T-helper 17 cell (primary cell): ENCODE measurements around the gene PLEKHG4. TPM values are rescaled to one million over a fixed set of nuclear protein-coding genes. Genes with fewer than 3 reads are reported as not detected.
A peak's percentile ranks its signal among the peaks of the same experiment; 100 is the strongest.

Experiments
- ATAC-seq: fragments of 150-1000 bp; cut with Tn5 transposase; 2 replicates; pipeline ENCODE4 v1.10.0; 2021; ENCODE audit warnings: mild to moderate bottlenecking, moderate library complexity
- DNase-seq, 3 donors: peaks; one replicate each; pipeline versions ENCODE4 v3.0.0 to v3.0.0-alpha.2; 2020 to 2021
- H3K9me3 ChIP-seq: one replicate; pipeline ENCODE4 v1.7.0; 2013; ENCODE audit warnings: low read length, mild to moderate bottlenecking; ENCODE audit not compliant: control insufficient read depth, poor library complexity, severe bottlenecking
- H3K27ac Mint-ChIP-seq: one replicate; pipeline ENCODE4 v1.8.0; 2022; ENCODE audit warnings: mild to moderate bottlenecking, moderate library complexity, mixed read lengths
- H3K27me3 Mint-ChIP-seq: one replicate; pipeline ENCODE4 v1.8.0; 2022; ENCODE audit warnings: mixed read lengths
- H3K36me3 Mint-ChIP-seq: one replicate; pipeline ENCODE4 v1.8.0; 2022; ENCODE audit warnings: low read depth, mixed read lengths
- H3K4me1 Mint-ChIP-seq: one replicate; pipeline ENCODE4 v1.8.0; 2022; ENCODE audit warnings: mild to moderate bottlenecking, mixed read lengths
- H3K4me3 Mint-ChIP-seq: one replicate; pipeline ENCODE4 v1.8.0; 2022; ENCODE audit warnings: mild to moderate bottlenecking, moderate library complexity, mixed read lengths
- total RNA-seq, 4 donors: library from RNA in 2 of 4; stranded (reverse) in 2 of 4; gene quantifications; one replicate each; pipeline ENCODE4 v1.2.3 and lab custom pipeline; 2022 to 2026

The PLEKHG4 gene
- total RNA-seq, 2 donors from 2014 or later = 17.8 to 18.4 TPM

DNA sequence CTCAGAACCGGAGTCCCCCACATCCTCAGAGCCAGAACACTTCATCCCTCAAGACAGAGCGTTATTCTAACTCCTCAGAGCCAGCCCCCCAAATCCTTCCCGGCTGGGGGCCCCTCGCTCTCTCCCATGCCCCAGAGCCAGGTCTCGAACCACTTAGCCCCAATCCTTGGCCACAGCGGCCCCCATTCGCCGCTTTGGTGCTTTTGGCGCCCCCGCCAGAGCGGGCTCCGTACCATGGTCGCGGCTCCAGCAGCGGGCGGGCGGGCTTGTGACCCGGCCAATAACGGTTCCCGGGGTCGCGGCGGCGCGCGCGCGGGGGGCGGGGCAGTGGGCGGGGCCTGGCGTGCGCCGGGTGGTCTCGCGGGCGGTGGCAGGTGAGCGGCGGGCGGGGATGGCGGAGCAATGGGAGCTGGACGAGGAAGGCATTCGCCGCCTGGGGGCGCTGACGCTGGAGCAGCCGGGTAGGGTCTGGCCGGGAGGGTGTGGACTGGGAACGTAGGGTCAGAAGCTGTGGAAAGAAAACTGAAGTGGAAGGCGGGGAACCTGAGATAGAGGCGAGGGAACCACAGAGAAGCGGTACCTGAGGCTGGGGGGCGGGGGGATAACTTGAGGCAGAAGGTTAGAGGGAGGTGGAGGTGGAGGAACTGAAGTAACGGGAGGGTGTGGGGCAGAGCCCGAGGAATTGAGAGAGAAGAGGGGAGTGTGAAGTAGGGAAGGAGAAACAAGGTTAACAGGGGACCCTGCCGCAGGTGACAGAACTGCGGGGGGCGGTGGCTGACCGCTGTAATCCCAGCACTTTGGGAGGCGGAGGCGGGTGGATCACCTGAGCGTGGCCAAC, 47.4 kb downstream of the PLEKHG4 start, which contains the start of the genes KCTD19 and LRRC36:
Gene KCTD19, minus strand, starts transcription at position 270 of the 838 bp plus-strand sequence. Its CDS starts 34 bp downstream, at position 236.
Gene LRRC36, plus strand, starts transcription at position 344 of the 838 bp plus-strand sequence. Its CDS starts 48 bp downstream, at position 392.
- H3K27ac Mint-ChIP-seq = peak within 1 kb of the TSS; percentile 72
- peaks cover 3% of the 10 kb centered on the region for H3K36me3 Mint-ChIP-seq
- DNase-seq (peak; percentile 10 to 16 (median 13)), ATAC-seq (peak; percentile 61)
- H3K9me3 ChIP-seq = no peaks in the 10 kb centered on the region
- H3K27me3 Mint-ChIP-seq = peaks cover 33% of the 10 kb centered on the region
- H3K4me1 Mint-ChIP-seq = peaks cover 13% of the 10 kb centered on the region
- H3K4me3 Mint-ChIP-seq = peak within 1 kb of the TSS; percentile 89

DNA sequence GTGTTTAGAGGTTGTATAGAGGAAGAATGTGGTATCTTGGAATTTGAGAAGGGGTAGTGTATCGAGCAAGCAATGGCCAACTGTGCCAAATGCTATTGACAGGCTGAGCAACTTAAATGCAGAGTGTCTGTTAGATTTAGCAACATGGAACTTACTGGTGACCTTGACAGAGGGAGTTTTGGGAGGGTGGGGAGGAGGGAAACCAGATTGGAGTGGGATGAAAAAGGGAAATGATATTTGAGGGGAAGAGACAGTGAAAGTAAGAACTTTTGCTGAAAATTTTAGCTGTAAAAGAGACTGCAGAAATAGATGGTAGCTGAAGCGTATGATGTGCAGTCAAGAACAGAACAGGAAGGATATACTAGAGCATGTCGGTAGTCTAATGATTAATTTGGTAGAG, 48.4 kb downstream of the PLEKHG4 start:
- H3K9me3 ChIP-seq = no peaks in the 10 kb centered on the region
- Mint-ChIP-seq H3K4me1 (peaks cover 13% of the 10 kb centered on the region), H3K36me3 (peaks cover 3% of the 10 kb centered on the region), H3K4me3 (no peak overlapping the region), H3K27ac (no peak overlapping the region), H3K27me3 (peaks cover 27% of the 10 kb centered on the region)
- no peak for DNase-seq
- ATAC-seq = no peak

DNA sequence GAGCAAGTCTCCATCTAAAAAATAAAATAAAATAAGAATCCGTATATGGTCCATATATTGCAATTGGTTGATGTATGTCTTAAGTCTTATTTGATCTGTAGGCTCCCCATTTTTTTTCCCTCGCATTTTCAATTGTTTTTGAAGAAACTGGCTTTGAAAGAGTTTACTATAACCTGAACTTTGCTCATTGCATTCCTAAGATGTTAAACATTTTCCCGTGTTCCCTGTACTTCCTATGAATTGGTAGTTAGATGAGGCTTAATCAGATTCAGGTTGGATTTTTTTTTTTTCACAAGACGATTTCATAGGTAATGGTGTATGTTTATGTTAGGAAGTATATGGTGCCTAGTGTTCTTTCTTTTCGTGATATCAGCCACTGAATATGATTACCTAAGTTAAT, 50.6 kb downstream of the PLEKHG4 start:
- Mint-ChIP-seq H3K4me1 (peaks cover 10% of the 10 kb centered on the region), H3K27me3 (peaks cover 6% of the 10 kb centered on the region), H3K4me3 (no peak overlapping the region), H3K27ac (no peak overlapping the region), H3K36me3 (peaks cover 3% of the 10 kb centered on the region)
- DNase-seq = no peak
- H3K9me3 ChIP-seq = no peaks in the 10 kb centered on the region
- ATAC-seq = no peak

DNA sequence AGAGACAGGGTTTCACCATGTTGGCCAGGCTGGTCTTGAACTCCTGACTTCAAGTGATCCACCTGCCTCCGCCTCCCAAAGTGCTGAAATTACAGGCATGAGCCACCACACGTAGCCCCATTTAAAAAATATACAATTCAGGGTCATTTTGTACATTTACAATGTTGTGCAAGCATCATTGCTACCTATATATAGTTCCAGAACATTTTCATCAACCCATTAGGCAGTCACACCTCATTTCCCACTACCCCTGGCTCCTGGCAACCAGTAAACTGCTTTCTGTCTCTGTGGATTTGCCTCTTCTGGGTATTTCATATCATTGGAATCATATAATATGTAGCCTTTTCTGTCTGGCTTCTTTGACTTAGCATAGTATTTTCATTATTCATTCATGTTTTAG, 54.0 kb downstream of the PLEKHG4 start:
- ATAC-seq (no peak), DNase-seq (no peak)
- no peaks in the 10 kb centered on the region for H3K4me1 Mint-ChIP-seq
- no peaks in the 10 kb centered on the region for H3K27me3 Mint-ChIP-seq
- H3K9me3 ChIP-seq = no peaks in the 10 kb centered on the region
- H3K36me3 Mint-ChIP-seq = no peaks in the 10 kb centered on the region
- H3K27ac Mint-ChIP-seq = no peak overlapping the region
- no peak overlapping the region for H3K4me3 Mint-ChIP-seq

DNA sequence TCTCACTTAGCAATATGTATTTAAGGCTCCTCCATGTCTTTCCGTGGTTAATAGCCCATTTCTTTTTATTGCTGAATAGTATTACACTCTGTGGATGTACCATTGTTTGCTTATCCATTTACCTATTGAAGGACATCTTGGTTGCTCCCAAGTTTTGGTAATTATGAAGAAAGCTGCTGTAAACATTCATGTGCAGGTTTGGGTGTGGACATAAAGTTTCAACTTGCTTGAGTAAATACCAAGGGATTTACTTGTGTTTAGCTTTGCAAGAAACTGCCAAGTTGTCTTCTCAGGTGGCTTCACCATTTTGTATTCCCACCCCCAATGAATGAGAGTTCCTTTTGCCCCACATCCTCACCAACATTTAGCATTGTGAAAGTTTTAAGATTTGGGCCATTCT, 56.8 kb downstream of the PLEKHG4 start:
- no peak overlapping the region for H3K27ac Mint-ChIP-seq
- H3K4me3 Mint-ChIP-seq = no peak overlapping the region
- H3K27me3 Mint-ChIP-seq = no peaks in the 10 kb centered on the region
- no peak for DNase-seq
- no peaks in the 10 kb centered on the region for H3K4me1 Mint-ChIP-seq
- no peaks in the 10 kb centered on the region for H3K9me3 ChIP-seq
- no peaks in the 10 kb centered on the region for H3K36me3 Mint-ChIP-seq
- no peak for ATAC-seq

DNA sequence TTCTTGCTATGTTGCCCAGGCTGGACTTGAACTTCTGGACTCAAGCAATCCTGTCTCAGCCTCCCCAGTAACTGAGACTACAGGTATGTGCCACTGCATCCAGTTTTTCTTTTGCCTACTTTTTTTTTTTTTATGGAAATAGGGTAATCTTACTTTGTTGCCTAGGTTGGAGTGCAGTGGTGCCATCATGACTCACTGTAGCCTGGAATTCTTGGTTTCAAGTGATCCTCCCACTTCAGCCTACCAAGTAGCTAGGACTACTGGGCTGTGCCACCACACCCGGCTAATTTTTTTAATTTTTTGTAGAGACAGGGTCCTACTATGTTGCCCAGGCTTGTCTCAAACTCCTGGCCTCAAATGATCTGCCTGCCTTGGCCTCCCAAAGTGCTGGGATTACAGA, 57.3 kb downstream of the PLEKHG4 start:
- Mint-ChIP-seq H3K4me3 (no peak overlapping the region), H3K4me1 (no peaks in the 10 kb centered on the region), H3K27me3 (no peaks in the 10 kb centered on the region), H3K36me3 (no peaks in the 10 kb centered on the region), H3K27ac (no peak overlapping the region)
- DNase-seq (no peak), ATAC-seq (no peak)
- no peaks in the 10 kb centered on the region for H3K9me3 ChIP-seq

Other genes starting within 250 kb of the PLEKHG4 start
- 10 to 100 TPM; 11.9 to 17.0 TPM for gene PHAF1, start 169.6 kb upstream of the PLEKHG4 start, total RNA-seq
- 1 to 10 TPM; 7.0 to 8.1 TPM for gene B3GNT9, start 128.5 kb upstream of the PLEKHG4 start, total RNA-seq
- gene TRADD, start 119.6 kb upstream of the PLEKHG4 start, total RNA-seq = 100 to 1,000 TPM in 1 of 2 donors, 10 to 100 TPM in 1; 92.7 to 103 TPM
- gene FBXL8, start 119.6 kb upstream of the PLEKHG4 start, total RNA-seq = 10 to 100 TPM; 50.0 to 55.1 TPM
- gene HSF4, start 114.8 kb upstream of the PLEKHG4 start, total RNA-seq = 10 to 100 TPM; 54.5 to 80.9 TPM
- gene NOL3, start 109.0 kb upstream of the PLEKHG4 start, total RNA-seq = 1 to 10 TPM; 4.3 to 5.5 TPM
- gene MATCAP1, start 95.6 kb upstream of the PLEKHG4 start, total RNA-seq = 10 to 100 TPM; 16.0 to 19.7 TPM
- not detected for gene EXOC3L1, start 89.4 kb upstream of the PLEKHG4 start, total RNA-seq
- 10 to 100 TPM; 64.6 to 75.1 TPM for gene E2F4, start 87.4 kb upstream of the PLEKHG4 start, total RNA-seq
- 1 to 10 TPM; 2.4 TPM for gene ELMO3, start 80.4 kb upstream of the PLEKHG4 start, total RNA-seq
- gene TMEM208, start 52.4 kb upstream of the PLEKHG4 start, total RNA-seq = 10 to 100 TPM; 27.9 to 28.2 TPM
- 10 to 100 TPM; 45.1 to 48.6 TPM for gene FHOD1, start 32.1 kb upstream of the PLEKHG4 start, total RNA-seq
- 1 to 10 TPM; 1.3 to 1.4 TPM for gene SLC9A5, start 30.6 kb upstream of the PLEKHG4 start, total RNA-seq
- not detected for gene KCTD19, start 47.2 kb downstream of the PLEKHG4 start, total RNA-seq
- gene LRRC36, start 47.3 kb downstream of the PLEKHG4 start, total RNA-seq = not detected
- under 1 TPM; 0.29 to 0.70 TPM for gene TPPP3, start 114.0 kb downstream of the PLEKHG4 start, total RNA-seq
- under 1 TPM in 1 of 2 donors, not detected in 1; 0.35 TPM for gene ZDHHC1, start 136.9 kb downstream of the PLEKHG4 start, total RNA-seq
- not detected for gene HSD11B2, start 151.6 kb downstream of the PLEKHG4 start, total RNA-seq
- 10 to 100 TPM; 76.4 to 87.5 TPM for gene ATP6V0D1, start 201.6 kb downstream of the PLEKHG4 start, total RNA-seq
- not detected for gene AGRP, start 204.0 kb downstream of the PLEKHG4 start, total RNA-seq
- gene RIPOR1, start 249.3 kb downstream of the PLEKHG4 start, total RNA-seq = 10 to 100 TPM; 46.5 to 66.0 TPM